H54 (cell line): ENCODE results near the gene SLC30A2.

Experiments
- DNase-seq: peaks from one replicate; pipeline ENCODE4 v3.0.0; 2011; ENCODE audit warnings: low spot score, mixed read lengths; ENCODE audit not compliant: insufficient read length
- FAIRE-seq: peaks from 3 replicates; lab custom pipeline; 2011; peaks lifted over from hg19 to GRCh38; lab: Jason Lieb, UNC
- POLR2A ChIP-seq: IDR thresholded peaks from 2 replicates; pipeline ENCODE4 v1.6.1; 2011; ENCODE audit warnings: low read depth, mild to moderate bottlenecking, low read length

SLC30A2 gene

DNA sequence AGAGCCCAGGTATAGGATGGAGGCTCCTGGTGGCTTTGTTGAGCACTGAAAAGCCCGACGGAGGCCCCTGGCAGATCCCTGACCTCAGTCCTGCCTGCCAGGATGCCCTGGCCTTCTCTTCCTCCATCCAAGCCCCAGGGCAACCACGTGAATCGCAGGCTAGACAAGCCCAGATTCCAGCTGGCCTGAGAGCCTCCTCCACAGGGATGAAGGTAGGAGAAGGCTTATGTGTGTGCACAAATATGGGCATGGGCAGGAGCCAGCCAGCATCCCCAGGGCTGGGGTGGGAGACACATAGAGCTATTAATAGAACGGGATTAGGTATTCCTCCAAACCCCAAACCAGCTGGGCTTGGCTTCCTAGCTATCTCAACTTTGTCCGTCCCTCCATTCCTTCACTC, 28.3 kb downstream of the SLC30A2 start:
- FAIRE-seq = no peak
- TF ChIP-seq POLR2A = no peak

GRCh38 chr1:26016953-26017545, 28.9 kb downstream of the SLC30A2 start:
- DNase-seq (no peak), FAIRE-seq (no peak)
- TF ChIP-seq POLR2A = no peak

More for the DNA sequence above, 28.3 kb downstream of the SLC30A2 start:
- no peak for DNase-seq

DNA sequence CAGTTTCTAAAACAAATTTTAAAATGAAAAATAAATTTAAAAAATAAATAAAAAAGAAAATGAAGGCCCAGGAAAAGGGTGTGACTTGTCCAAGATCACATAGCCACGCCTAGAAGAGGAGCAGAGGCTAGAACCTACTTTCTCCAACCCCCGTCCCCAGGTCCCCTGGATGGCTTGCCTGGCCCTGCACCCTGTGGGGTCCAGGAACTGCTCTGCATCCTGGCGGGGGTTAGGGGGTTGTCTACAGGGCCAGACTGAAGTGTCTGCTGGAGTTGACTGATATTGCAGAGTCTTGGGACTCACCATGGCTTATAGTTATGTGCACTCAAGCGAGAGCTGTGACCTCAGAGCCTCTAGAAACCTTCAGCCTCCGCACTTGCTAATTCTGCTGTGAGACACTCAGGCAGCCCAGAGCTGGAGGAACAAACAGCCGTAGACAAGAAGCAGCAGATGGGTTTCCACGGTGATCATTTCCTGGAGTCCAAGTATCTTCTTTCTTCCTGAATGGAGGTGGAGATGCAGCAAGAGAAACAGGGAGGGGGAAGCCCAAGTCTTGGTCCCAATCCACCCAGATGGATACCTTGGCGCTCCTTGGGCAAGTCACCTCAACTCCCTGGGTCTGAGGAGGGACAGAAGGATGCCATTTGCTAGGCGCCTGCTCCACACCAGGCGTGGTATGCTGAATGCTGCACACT, 29.5 kb downstream of the SLC30A2 start:
- no peak for TF ChIP-seq POLR2A
- DNase-seq (no peak), FAIRE-seq (no peak)

- TF ChIP-seq POLR2A = no peak
- DNase-seq (no peak), FAIRE-seq (no peak)
These were observed 30.6 kb downstream of the SLC30A2 start for GRCh38 chr1:26015358-26015757.

DNA sequence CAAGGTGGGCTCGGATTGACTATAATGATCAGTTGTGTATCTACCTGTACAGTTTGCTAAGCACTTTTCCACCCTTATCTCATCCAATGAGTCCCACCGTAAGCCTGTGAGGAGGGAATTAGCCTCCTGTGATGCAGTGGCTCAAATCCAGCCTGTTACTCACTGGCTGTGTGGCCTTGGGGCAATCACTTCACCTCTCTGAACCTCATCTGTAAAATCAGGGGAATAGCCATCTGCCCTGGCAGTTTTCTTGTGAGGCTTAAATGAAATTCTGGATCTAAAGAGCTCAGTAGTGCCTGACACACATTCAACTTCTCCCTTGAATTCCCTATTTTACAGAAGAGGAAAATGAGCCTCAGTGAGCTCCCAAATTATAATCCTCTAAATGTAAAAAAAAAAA, 31.7 kb downstream of the SLC30A2 start:
- TF ChIP-seq POLR2A = no peak
- DNase-seq = no peak
- FAIRE-seq = no peak

DNA sequence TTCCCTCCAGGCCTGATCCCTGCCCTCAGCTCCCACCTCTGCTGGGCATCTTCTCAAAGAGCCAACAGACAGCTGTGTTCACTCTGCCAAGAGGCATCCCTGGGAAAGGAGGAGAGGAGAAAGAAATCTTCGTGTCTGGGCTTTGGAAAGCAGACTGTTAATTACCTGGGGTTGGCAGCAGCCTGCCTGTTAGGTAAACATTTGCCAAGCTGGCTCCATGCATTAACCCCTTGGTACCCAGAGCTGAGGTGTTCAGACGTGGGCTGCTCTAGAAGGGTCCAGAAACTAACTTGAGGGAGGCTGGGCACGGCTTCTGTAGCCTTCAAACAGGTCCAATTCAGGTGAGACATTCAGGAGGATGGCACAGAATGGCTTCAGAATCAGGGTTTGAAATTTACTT, 33.1 kb downstream of the SLC30A2 start:
- TF ChIP-seq POLR2A = no peak
- no peak for DNase-seq
- no peak for FAIRE-seq

DNA sequence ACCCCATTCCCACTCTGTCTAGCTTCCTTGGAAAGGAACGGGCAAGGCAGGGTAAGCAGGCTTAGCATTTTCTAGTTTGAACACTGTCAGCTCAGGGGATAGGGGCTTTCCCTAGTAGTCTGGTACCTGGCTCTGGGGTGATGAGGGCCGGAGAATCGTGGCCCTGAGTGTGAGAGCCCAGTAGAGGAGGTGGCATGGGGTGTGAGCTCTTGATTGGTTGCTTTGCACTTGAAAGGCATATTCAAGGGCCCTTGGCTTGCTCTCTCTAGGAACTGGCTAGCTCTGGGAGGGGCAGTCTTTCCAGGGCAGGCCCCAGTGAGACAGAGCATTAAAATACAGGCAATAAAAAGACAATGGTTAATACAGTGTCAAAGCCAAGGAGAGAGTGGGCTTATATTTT, 35.1 kb downstream of the SLC30A2 start:
- DNase-seq (no peak), FAIRE-seq (no peak)
- no peak for TF ChIP-seq POLR2A

GRCh38 chr1:26009796-26010447, 36.0 kb downstream of the SLC30A2 start:
- FAIRE-seq = no peak
- no peak for DNase-seq
- TF ChIP-seq POLR2A = no peak

DNA sequence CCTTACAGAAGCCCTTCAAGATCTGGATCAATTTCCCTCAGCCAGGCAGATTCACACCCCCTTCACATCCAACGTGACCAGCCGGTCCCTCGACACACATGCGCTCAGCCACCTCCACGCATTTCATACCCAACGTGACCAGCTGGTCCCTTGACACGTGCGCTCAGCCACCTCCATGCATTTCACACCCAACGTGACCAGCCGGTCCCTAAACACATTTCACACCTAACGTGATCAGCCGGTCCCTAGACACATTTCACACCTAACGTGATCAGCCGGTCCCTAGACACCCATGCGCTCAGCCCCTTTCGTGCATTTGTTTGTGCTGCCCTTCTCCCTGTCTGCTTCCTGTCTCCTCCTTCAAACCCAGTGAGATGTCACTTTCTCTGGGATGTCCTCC, 39.2 kb downstream of the SLC30A2 start:
- DNase-seq = no peak
- FAIRE-seq = no peak
- no peak for TF ChIP-seq POLR2A

- DNase-seq = no peak
- no peak for TF ChIP-seq POLR2A
- no peak for FAIRE-seq
These were observed 40.3 kb downstream of the SLC30A2 start for GRCh38 chr1:26005434-26006105.

DNA sequence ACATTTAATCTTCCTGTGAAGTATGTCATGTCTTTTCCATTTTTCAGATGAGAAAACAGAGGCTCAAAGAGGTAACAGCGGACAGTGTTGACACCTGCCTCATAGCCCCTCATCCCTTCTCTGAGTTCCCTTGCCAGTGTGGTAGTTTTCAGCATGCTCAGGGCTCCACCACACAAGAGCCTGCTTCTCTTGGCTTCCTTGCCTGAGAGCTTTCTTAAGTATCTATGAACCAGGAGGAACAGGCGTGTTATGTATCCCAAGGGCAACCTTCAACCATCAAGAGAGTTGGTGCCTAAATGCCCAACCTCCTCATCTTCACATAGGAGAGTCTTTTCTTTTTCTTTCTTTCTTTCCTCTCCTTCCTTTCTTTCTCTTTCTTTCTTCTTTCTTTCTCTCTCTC, 42.2 kb downstream of the SLC30A2 start:
- DNase-seq (no peak), FAIRE-seq (no peak)
- no peak for TF ChIP-seq POLR2A

DNA sequence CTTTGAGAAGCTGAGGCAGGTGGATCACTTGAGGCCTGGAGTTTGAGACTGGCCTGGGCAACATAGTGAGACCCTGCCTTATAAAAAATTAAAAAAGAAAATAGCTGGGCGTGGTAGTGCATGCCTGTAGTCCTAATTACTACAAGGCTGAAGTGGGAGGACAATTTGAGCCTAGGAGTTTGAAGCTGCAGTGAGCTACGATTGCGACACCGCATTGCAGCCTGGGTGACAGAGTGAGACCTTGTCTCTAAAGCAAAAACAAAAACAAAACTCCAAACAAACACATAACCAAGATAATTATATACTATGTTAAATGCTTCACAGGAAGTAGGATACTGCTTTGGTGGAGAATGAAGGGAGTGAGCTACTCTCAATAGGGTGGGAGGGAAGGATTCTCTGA, 42.7 kb downstream of the SLC30A2 start:
- no peak for FAIRE-seq
- TF ChIP-seq POLR2A = no peak
- no peak for DNase-seq

DNA sequence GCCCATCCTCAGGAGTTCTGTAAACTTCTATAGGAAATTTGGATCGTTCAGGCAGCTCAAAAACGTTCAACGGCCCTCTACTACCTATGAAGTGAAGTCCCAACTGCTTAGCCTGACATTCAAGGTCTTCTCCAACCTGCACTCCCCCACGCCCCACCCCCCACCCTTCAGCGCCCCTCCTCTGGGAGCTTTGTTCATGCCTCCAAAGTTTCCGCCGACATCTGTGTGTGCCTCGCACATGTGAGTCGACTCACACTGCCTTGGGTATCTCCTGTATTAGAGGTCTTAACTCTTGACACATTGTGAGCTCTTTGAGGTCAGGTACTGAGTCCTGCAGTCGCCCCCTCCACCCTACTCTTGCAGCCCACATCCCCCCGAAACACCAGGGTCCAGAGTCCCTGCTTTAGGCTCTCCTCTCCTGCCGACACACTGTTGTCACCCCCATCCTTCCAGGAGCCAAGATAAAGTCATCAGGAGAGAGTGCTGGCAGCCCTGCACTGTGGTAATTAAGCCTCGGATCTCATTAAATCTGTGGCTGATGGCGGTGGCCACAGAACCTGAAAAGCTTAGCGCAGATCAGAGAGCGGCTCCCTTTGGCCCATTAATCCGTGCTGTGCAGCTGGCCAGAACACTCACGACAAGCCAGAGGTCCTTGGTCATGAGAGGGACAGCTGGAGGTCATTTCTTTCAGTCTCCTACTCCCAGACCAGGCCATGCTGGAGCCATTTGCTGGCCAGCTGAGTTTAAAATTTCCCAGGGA, 46.7 kb downstream of the SLC30A2 start:
- TF ChIP-seq POLR2A = no peak
- FAIRE-seq (no peak), DNase-seq (no peak)
